GM23338 (cell line): ENCODE data around the gene PAX2. TPM values are rescaled to one million over a fixed set of nuclear protein-coding genes. Genes with fewer than 3 reads are reported as not detected.

Experiments used
- ATAC-seq: fragments of 200-7000 bp; cut with Tn5 transposase; 3 replicates; pipeline ENCODE4 v1.9.1; 2020
- DNase-seq: peaks from one replicate; pipeline ENCODE4 v3.0.0-alpha.2; 2015; ENCODE audit warnings: low spot score
- H2AFZ ChIP-seq: fragments of 200-600 bp; sonication (generic); 2 replicates; pipeline ENCODE4 v1.8.0; 2016; ENCODE audit warnings: antibody characterized with exemption, mild to moderate bottlenecking, moderate library complexity
- H3F3A ChIP-seq: fragments of 200-600 bp; sonication (generic); replicated peaks from 2 replicates; pipeline ENCODE4 v1.8.0; 2017; ENCODE audit warnings: antibody characterized with exemption, mixed run types, low read depth
- H3K27ac ChIP-seq: fragments of 200-600 bp; sonication (generic); 2 replicates; pipeline ENCODE4 v1.6.1; 2016; ENCODE audit warnings: low read depth
- H3K27me3 ChIP-seq: fragments of 200-600 bp; sonication (generic); 2 replicates; pipeline ENCODE4 v1.8.0; 2016; ENCODE audit warnings: mild to moderate bottlenecking, mixed run types, moderate library complexity; ENCODE audit not compliant: insufficient read depth
- H3K36me3 ChIP-seq: fragments of 200-600 bp; sonication (generic); 2 replicates; pipeline ENCODE4 v1.8.0; 2016; ENCODE audit warnings: mild to moderate bottlenecking; ENCODE audit not compliant: insufficient read depth
- H3K4me1 ChIP-seq: fragments of 200-600 bp; sonication (generic); 2 replicates; pipeline ENCODE4 v1.8.0; 2016; ENCODE audit warnings: mild to moderate bottlenecking, moderate library complexity; ENCODE audit not compliant: insufficient read depth
- H3K4me2 ChIP-seq: fragments of 200-600 bp; sonication (generic); 2 replicates; pipeline ENCODE4 v1.7.1; 2017; ENCODE audit warnings: mixed run types
- H3K4me3 ChIP-seq: fragments of 200-600 bp; sonication (generic); 2 replicates; pipeline ENCODE4 v1.6.1; 2016; ENCODE audit warnings: mixed run types
- H3K79me2 ChIP-seq: fragments of 200-600 bp; sonication (generic); replicated peaks from 2 replicates; pipeline ENCODE4 v1.8.0; 2017; ENCODE audit warnings: mild to moderate bottlenecking; ENCODE audit not compliant: insufficient read depth
- H3K9me2 ChIP-seq: fragments of 200-600 bp; sonication (generic); 2 replicates; pipeline ENCODE4 v1.8.0; 2017; ENCODE audit not compliant: insufficient read depth
- H4K20me1 ChIP-seq: fragments of 200-600 bp; sonication (generic); replicated peaks from 2 replicates; pipeline ENCODE4 v1.8.0; 2017; ENCODE audit warnings: mild to moderate bottlenecking; ENCODE audit not compliant: insufficient read depth
- H3K27ac Mint-ChIP-seq: 2 replicates; pipeline ENCODE4 v1.8.0; 2020; ENCODE audit warnings: inconsistent platforms, mild to moderate bottlenecking, moderate library complexity, mixed read lengths
- H3K27me3 Mint-ChIP-seq: 3 replicates; pipeline ENCODE4 v1.8.0; 2022; ENCODE audit warnings: low read depth, mild to moderate bottlenecking, moderate library complexity, mixed read lengths, inconsistent platforms; ENCODE audit not compliant: insufficient read depth, poor library complexity
- H3K36me3 Mint-ChIP-seq: 3 replicates; pipeline ENCODE4 v1.8.0; 2021; ENCODE audit warnings: low read depth, mild to moderate bottlenecking, inconsistent platforms, moderate library complexity, mixed read lengths
- H3K4me1 Mint-ChIP-seq: 3 replicates; pipeline ENCODE4 v1.8.0; 2020; ENCODE audit warnings: mild to moderate bottlenecking, inconsistent platforms, mixed read lengths
- H3K4me3 Mint-ChIP-seq: 3 replicates; pipeline ENCODE4 v1.8.0; 2021; ENCODE audit warnings: moderate library complexity, mild to moderate bottlenecking, inconsistent platforms, mixed read lengths
- H3K9me3 Mint-ChIP-seq: 3 replicates; pipeline ENCODE4 v1.8.0; 2020; ENCODE audit warnings: moderate library complexity, mild to moderate bottlenecking, inconsistent platforms, mixed read lengths
- CREB1 ChIP-seq: fragments of 250-450 bp; sonication (Bioruptor Pico); IDR thresholded peaks from 2 replicates; pipeline ENCODE4 v1.5.0; 2020; ENCODE audit warnings: low read depth, mild to moderate bottlenecking, moderate library complexity
- CTCF ChIP-seq, 2 experiments: fragments of 200-600 bp in 1 of 2; sonication (generic) in 1 of 2; conservative IDR thresholded peaks; 2 replicates each; pipeline versions ENCODE4 v1.5.1 to v1.6.1; 2016 to 2017; ENCODE audit warnings: antibody characterized with exemption in 2 of 2, low read depth in 2 of 2, mild to moderate bottlenecking in 2 of 2, moderate library complexity in 1 of 2
- EZH2 ChIP-seq: fragments of 200-600 bp; sonication (generic); IDR thresholded peaks from one replicate; pipeline ENCODE4 v1.8.0; 2017; ENCODE audit warnings: antibody characterized with exemption, mild to moderate bottlenecking, low read depth; ENCODE audit not compliant: unreplicated experiment
- EZH2phosphoT487 ChIP-seq: fragments of 200-600 bp; sonication (generic); IDR thresholded peaks from one replicate; pipeline ENCODE4 v1.8.1; 2018; ENCODE audit warnings: antibody characterized with exemption; ENCODE audit not compliant: unreplicated experiment
- JUNB ChIP-seq: IDR thresholded peaks from one replicate; pipeline ENCODE4 v1.6.1; 2016; ENCODE audit warnings: antibody characterized with exemption; ENCODE audit not compliant: unreplicated experiment
- NANOG ChIP-seq: IDR thresholded peaks from 2 replicates; pipeline ENCODE4 v1.6.1; 2016; ENCODE audit warnings: antibody characterized with exemption, borderline replicate concordance
- POLR2AphosphoS5 ChIP-seq: IDR thresholded peaks from 2 replicates; pipeline ENCODE4 v1.6.1; 2016; ENCODE audit warnings: antibody characterized with exemption, low read depth
- REST ChIP-seq: IDR thresholded peaks from one replicate; pipeline ENCODE4 v1.6.1; 2018; ENCODE audit warnings: antibody characterized with exemption; ENCODE audit not compliant: unreplicated experiment
- STAT1 ChIP-seq: IDR thresholded peaks from one replicate; pipeline ENCODE4 v1.6.1; 2016; ENCODE audit warnings: antibody characterized with exemption; ENCODE audit not compliant: unreplicated experiment
- ZNF114 ChIP-seq: fragments of 250-450 bp; sonication (Bioruptor Pico); IDR thresholded peaks from 2 replicates; pipeline ENCODE4 v1.5.0; 2020; ENCODE audit warnings: mild to moderate bottlenecking, moderate library complexity
- ZNF331 ChIP-seq: fragments of 250-450 bp; sonication (Bioruptor Pico); IDR thresholded peaks from 2 replicates; pipeline ENCODE4 v1.5.0; 2020; ENCODE audit warnings: low read depth, mild to moderate bottlenecking, moderate library complexity
- ZNF462 ChIP-seq: fragments of 250-450 bp; sonication (Bioruptor Pico); IDR thresholded peaks from 2 replicates; pipeline ENCODE4 v1.5.0; 2020; ENCODE audit warnings: mild to moderate bottlenecking, moderate library complexity
- polyA plus RNA-seq: library from polyadenylated mRNA; unstranded; fragments of >200 nt; fragmentation: Nextera tagmentation; extraction: Ambion mirVana; gene quantifications from 2 replicates; pipeline ENCODE4 v1.2.1, GENCODE V29; 2016
- total RNA-seq: library from RNA; depleted of rRNA; stranded (reverse); fragments of >200 nt; shearing (Covaris generic); gene quantifications from 2 replicates; pipeline ENCODE4 v1.2.3, GENCODE V29; 2014

The PAX2 gene
- total and polyA plus RNA-seq, 2 experiments from 2014 or later = not detected

GRCh38 chr10:100830728-100831111 lies 85.3 kb downstream of the PAX2 start (continued):
- TF ChIP-seq ZNF462 (no peak), EZH2phosphoT487 (no peak)

- no peak for ATAC-seq
- H3K27ac Mint-ChIP-seq = no peak overlapping the region
- no peaks in the 10 kb centered on the region; the same call in 2 of the 3 replicates for H3K36me3 Mint-ChIP-seq
- TF ChIP-seq ZNF114 = no peak
- no peak for TF ChIP-seq CREB1 (CRISPR knock-in tag)
- no peak for TF ChIP-seq EZH2
- no peak for TF ChIP-seq ZNF331 (CRISPR knock-in tag)
- no peak for TF ChIP-seq POLR2AphosphoS5
- no peak for TF ChIP-seq JUNB
- no peak for TF ChIP-seq STAT1
- TF ChIP-seq REST = no peak
- TF ChIP-seq EZH2phosphoT487 = no peak
- no peak for TF ChIP-seq CTCF (conservative IDR thresholded peaks at IDR 0.05; ENCODE audit: low read depth in 2 of 2)
- TF ChIP-seq NANOG = no peak
Measured at GRCh38 chr10:100831742-100832141, 86.4 kb downstream of the PAX2 start.

More at GRCh38 chr10:100831742-100832141, 86.4 kb downstream of the PAX2 start:
- Histone ChIP-seq H3F3A (no peaks in the 10 kb centered on the region), H2AFZ (no peak overlapping the region), H3K4me3 (no peak overlapping the region), H3K27me3 (peaks cover 86% of the 10 kb centered on the region), H3K27ac (no peak overlapping the region), H3K79me2 (no peaks in the 10 kb centered on the region), H4K20me1 (peaks cover 5% of the 10 kb centered on the region), H3K4me1 (peaks cover 26% of the 10 kb centered on the region), H3K4me2 (no peak overlapping the region), H3K9me2 (no peaks in the 10 kb centered on the region), H3K36me3 (no peaks in the 10 kb centered on the region)
- peaks cover 32% of the 10 kb centered on the region for H3K4me1 Mint-ChIP-seq
- peaks cover 73% of the 10 kb centered on the region for H3K27me3 Mint-ChIP-seq
- peaks cover 2% of the 10 kb centered on the region; the same call in 2 of the 3 replicates for H3K9me3 Mint-ChIP-seq
- no peak overlapping the region for H3K4me3 Mint-ChIP-seq
- DNase-seq = no peak
